Duodenal mucosa (tissue), 2 donors: ENCODE results near the gene MICALL2.

Experiments
- H3K27ac ChIP-seq: one replicate; pipeline ENCODE4 v1.7.0; 2013; ENCODE audit warnings: low read depth, low read length
- H3K27me3 ChIP-seq, 2 donors: one replicate each; pipeline ENCODE4 v1.7.0; 2013; ENCODE audit warnings: low read length in 2 of 2, control low read depth in 1 of 2; ENCODE audit not compliant: insufficient read depth in 2 of 2, control insufficient read depth in 1 of 2
- H3K36me3 ChIP-seq, 2 donors: one replicate each; pipeline ENCODE4 v1.7.0; 2013; ENCODE audit warnings: low read length in 2 of 2, control low read depth in 1 of 2; ENCODE audit not compliant: insufficient read depth in 2 of 2, control insufficient read depth in 1 of 2
- H3K4me1 ChIP-seq, 2 donors: one replicate each; pipeline ENCODE4 v1.7.0; 2013; ENCODE audit warnings: low read length in 2 of 2, control low read depth in 1 of 2; ENCODE audit not compliant: insufficient read depth in 2 of 2, control insufficient read depth in 1 of 2
- H3K4me3 ChIP-seq, 2 donors: one replicate each; pipeline ENCODE4 v1.7.0; 2013; ENCODE audit warnings: low read length in 2 of 2, low read depth in 1 of 2
- H3K9ac ChIP-seq, 2 donors: one replicate each; pipeline ENCODE4 v1.7.0; 2013; ENCODE audit warnings: low read length in 2 of 2, low read depth in 1 of 2
- H3K9me3 ChIP-seq, 2 donors: one replicate each; pipeline ENCODE4 v1.7.0; 2013; ENCODE audit warnings: low read length in 2 of 2, control low read depth in 1 of 2; ENCODE audit not compliant: control insufficient read depth in 1 of 2

MICALL2 gene

GRCh38 chr7:1470901-1471300 lies 11.6 kb upstream of the MICALL2 start:
- Histone ChIP-seq H3K27me3 (no peaks in the 10 kb centered on the region), H3K9me3 (no peaks in the 10 kb centered on the region), H3K4me1 (peaks cover 19% of the 10 kb centered on the region in 2 donors), H3K36me3 (peaks cover 7 to 46% of the 10 kb centered on the region in 2 donors), H3K4me3 (no peak overlapping the region), H3K9ac (no peak overlapping the region), H3K27ac (no peak overlapping the region)

- peaks cover 17 to 21% of the 10 kb centered on the region in 2 donors for H3K4me1 ChIP-seq
- H3K27ac ChIP-seq, result no peak overlapping the region
- no peak overlapping the region for H3K4me3 ChIP-seq
- H3K36me3 ChIP-seq, result peaks cover 7 to 36% of the 10 kb centered on the region in 2 donors
- no peaks in the 10 kb centered on the region for H3K27me3 ChIP-seq
- no peaks in the 10 kb centered on the region for H3K9me3 ChIP-seq
- no peak overlapping the region for H3K9ac ChIP-seq
Measured at GRCh38 chr7:1468643-1469298, 9.5 kb upstream of the MICALL2 start.

GRCh38 chr7:1468203-1468602 lies 8.9 kb upstream of the MICALL2 start:
- Histone ChIP-seq H3K4me3 (no peak overlapping the region), H3K36me3 (peaks cover 7 to 31% of the 10 kb centered on the region in 2 donors), H3K27me3 (no peaks in the 10 kb centered on the region), H3K4me1 (peaks cover 22 to 27% of the 10 kb centered on the region in 2 donors), H3K9ac (no peak overlapping the region), H3K27ac (no peak overlapping the region), H3K9me3 (no peaks in the 10 kb centered on the region)

GRCh38 chr7:1466524-1467271 lies 7.4 kb upstream of the MICALL2 start:
- H3K36me3 ChIP-seq, result peaks cover 7 to 19% of the 10 kb centered on the region in 2 donors
- peak overlapping the region in 1 of 2 donors; percentile 5 for H3K4me3 ChIP-seq
- no peaks in the 10 kb centered on the region for H3K9me3 ChIP-seq
- H3K27me3 ChIP-seq, result no peaks in the 10 kb centered on the region
- peak overlapping the region; percentile 63 for H3K27ac ChIP-seq
- H3K4me1 ChIP-seq, result peaks cover 36 to 40% of the 10 kb centered on the region in 2 donors
- peak overlapping the region; percentile 42 to 54 for H3K9ac ChIP-seq

GRCh38 chr7:1464694-1465093 lies 5.4 kb upstream of the MICALL2 start:
- H3K9ac ChIP-seq, result no peak overlapping the region
- no peak overlapping the region for H3K4me3 ChIP-seq
- H3K36me3 ChIP-seq, result peaks cover 0 to 2% of the 10 kb centered on the region in 2 donors
- no peak overlapping the region for H3K27ac ChIP-seq
- H3K27me3 ChIP-seq, result no peaks in the 10 kb centered on the region
- no peaks in the 10 kb centered on the region for H3K9me3 ChIP-seq
- peaks cover 54 to 56% of the 10 kb centered on the region in 2 donors for H3K4me1 ChIP-seq

GRCh38 chr7:1463676-1464223 lies 4.5 kb upstream of the MICALL2 start:
- Histone ChIP-seq H3K9ac (peak overlapping the region in 1 of 2 donors; percentile 6), H3K27me3 (no peaks in the 10 kb centered on the region), H3K4me3 (no peak overlapping the region), H3K4me1 (peaks cover 56 to 57% of the 10 kb centered on the region in 2 donors), H3K9me3 (no peaks in the 10 kb centered on the region), H3K36me3 (no peaks in the 10 kb centered on the region), H3K27ac (no peak overlapping the region)

GRCh38 chr7:1461646-1462375 lies 2.5 kb upstream of the MICALL2 start:
- H3K9ac ChIP-seq, result peak overlapping the region; percentile 4 to 80
- peaks cover 60 to 73% of the 10 kb centered on the region in 2 donors for H3K4me1 ChIP-seq
- H3K27ac ChIP-seq, result peak overlapping the region; percentile 96
- H3K27me3 ChIP-seq, result no peaks in the 10 kb centered on the region
- peak overlapping the region in 1 of 2 donors; percentile 26 for H3K4me3 ChIP-seq
- no peaks in the 10 kb centered on the region for H3K9me3 ChIP-seq
- no peaks in the 10 kb centered on the region for H3K36me3 ChIP-seq

GRCh38 chr7:1460821-1461645 lies 1.8 kb upstream of the MICALL2 start:
- Histone ChIP-seq H3K27me3 (no peaks in the 10 kb centered on the region), H3K9ac (peak overlapping the region; percentile 80 to 89), H3K4me3 (peak overlapping the region; percentile 65 to 68), H3K36me3 (no peaks in the 10 kb centered on the region), H3K27ac (peak overlapping the region; percentile 96), H3K4me1 (peaks cover 56 to 73% of the 10 kb centered on the region in 2 donors), H3K9me3 (no peaks in the 10 kb centered on the region)
